GM23338 (cell line): Measurements from ENCODE around the gene NDST1. TPM values are rescaled to one million over a fixed set of nuclear protein-coding genes. Genes with fewer than 3 reads are reported as not detected.

Experiments used
- ATAC-seq: fragments of 200-7000 bp; cut with Tn5 transposase; 3 replicates; pipeline ENCODE4 v1.9.1; 2020
- DNase-seq: peaks from one replicate; pipeline ENCODE4 v3.0.0-alpha.2; 2015; ENCODE audit warnings: low spot score
- H2AFZ ChIP-seq: fragments of 200-600 bp; sonication (generic); 2 replicates; pipeline ENCODE4 v1.8.0; 2016; ENCODE audit warnings: antibody characterized with exemption, mild to moderate bottlenecking, moderate library complexity
- H3F3A ChIP-seq: fragments of 200-600 bp; sonication (generic); replicated peaks from 2 replicates; pipeline ENCODE4 v1.8.0; 2017; ENCODE audit warnings: antibody characterized with exemption, mixed run types, low read depth
- H3K27ac ChIP-seq: fragments of 200-600 bp; sonication (generic); 2 replicates; pipeline ENCODE4 v1.6.1; 2016; ENCODE audit warnings: low read depth
- H3K27me3 ChIP-seq: fragments of 200-600 bp; sonication (generic); 2 replicates; pipeline ENCODE4 v1.8.0; 2016; ENCODE audit warnings: mild to moderate bottlenecking, mixed run types, moderate library complexity; ENCODE audit not compliant: insufficient read depth
- H3K36me3 ChIP-seq: fragments of 200-600 bp; sonication (generic); 2 replicates; pipeline ENCODE4 v1.8.0; 2016; ENCODE audit warnings: mild to moderate bottlenecking; ENCODE audit not compliant: insufficient read depth
- H3K4me1 ChIP-seq: fragments of 200-600 bp; sonication (generic); 2 replicates; pipeline ENCODE4 v1.8.0; 2016; ENCODE audit warnings: mild to moderate bottlenecking, moderate library complexity; ENCODE audit not compliant: insufficient read depth
- H3K4me2 ChIP-seq: fragments of 200-600 bp; sonication (generic); 2 replicates; pipeline ENCODE4 v1.7.1; 2017; ENCODE audit warnings: mixed run types
- H3K4me3 ChIP-seq: fragments of 200-600 bp; sonication (generic); 2 replicates; pipeline ENCODE4 v1.6.1; 2016; ENCODE audit warnings: mixed run types
- H3K79me2 ChIP-seq: fragments of 200-600 bp; sonication (generic); replicated peaks from 2 replicates; pipeline ENCODE4 v1.8.0; 2017; ENCODE audit warnings: mild to moderate bottlenecking; ENCODE audit not compliant: insufficient read depth
- H3K9me2 ChIP-seq: fragments of 200-600 bp; sonication (generic); 2 replicates; pipeline ENCODE4 v1.8.0; 2017; ENCODE audit not compliant: insufficient read depth
- H4K20me1 ChIP-seq: fragments of 200-600 bp; sonication (generic); replicated peaks from 2 replicates; pipeline ENCODE4 v1.8.0; 2017; ENCODE audit warnings: mild to moderate bottlenecking; ENCODE audit not compliant: insufficient read depth
- H3K27ac Mint-ChIP-seq: 2 replicates; pipeline ENCODE4 v1.8.0; 2020; ENCODE audit warnings: inconsistent platforms, mild to moderate bottlenecking, moderate library complexity, mixed read lengths
- H3K27me3 Mint-ChIP-seq: 3 replicates; pipeline ENCODE4 v1.8.0; 2022; ENCODE audit warnings: low read depth, mild to moderate bottlenecking, moderate library complexity, mixed read lengths, inconsistent platforms; ENCODE audit not compliant: insufficient read depth, poor library complexity
- H3K36me3 Mint-ChIP-seq: 3 replicates; pipeline ENCODE4 v1.8.0; 2021; ENCODE audit warnings: low read depth, mild to moderate bottlenecking, inconsistent platforms, moderate library complexity, mixed read lengths
- H3K4me1 Mint-ChIP-seq: 3 replicates; pipeline ENCODE4 v1.8.0; 2020; ENCODE audit warnings: mild to moderate bottlenecking, inconsistent platforms, mixed read lengths
- H3K4me3 Mint-ChIP-seq: 3 replicates; pipeline ENCODE4 v1.8.0; 2021; ENCODE audit warnings: moderate library complexity, mild to moderate bottlenecking, inconsistent platforms, mixed read lengths
- H3K9me3 Mint-ChIP-seq: 3 replicates; pipeline ENCODE4 v1.8.0; 2020; ENCODE audit warnings: moderate library complexity, mild to moderate bottlenecking, inconsistent platforms, mixed read lengths
- CREB1 ChIP-seq: fragments of 250-450 bp; sonication (Bioruptor Pico); IDR thresholded peaks from 2 replicates; pipeline ENCODE4 v1.5.0; 2020; ENCODE audit warnings: low read depth, mild to moderate bottlenecking, moderate library complexity
- EZH2 ChIP-seq: fragments of 200-600 bp; sonication (generic); IDR thresholded peaks from one replicate; pipeline ENCODE4 v1.8.0; 2017; ENCODE audit warnings: antibody characterized with exemption, mild to moderate bottlenecking, low read depth; ENCODE audit not compliant: unreplicated experiment
- EZH2phosphoT487 ChIP-seq: fragments of 200-600 bp; sonication (generic); IDR thresholded peaks from one replicate; pipeline ENCODE4 v1.8.1; 2018; ENCODE audit warnings: antibody characterized with exemption; ENCODE audit not compliant: unreplicated experiment
- JUNB ChIP-seq: IDR thresholded peaks from one replicate; pipeline ENCODE4 v1.6.1; 2016; ENCODE audit warnings: antibody characterized with exemption; ENCODE audit not compliant: unreplicated experiment
- NANOG ChIP-seq: IDR thresholded peaks from 2 replicates; pipeline ENCODE4 v1.6.1; 2016; ENCODE audit warnings: antibody characterized with exemption, borderline replicate concordance
- POLR2AphosphoS5 ChIP-seq: IDR thresholded peaks from 2 replicates; pipeline ENCODE4 v1.6.1; 2016; ENCODE audit warnings: antibody characterized with exemption, low read depth
- STAT1 ChIP-seq: IDR thresholded peaks from one replicate; pipeline ENCODE4 v1.6.1; 2016; ENCODE audit warnings: antibody characterized with exemption; ENCODE audit not compliant: unreplicated experiment
- ZNF331 ChIP-seq: fragments of 250-450 bp; sonication (Bioruptor Pico); IDR thresholded peaks from 2 replicates; pipeline ENCODE4 v1.5.0; 2020; ENCODE audit warnings: low read depth, mild to moderate bottlenecking, moderate library complexity
- polyA plus RNA-seq: library from polyadenylated mRNA; unstranded; fragments of >200 nt; fragmentation: Nextera tagmentation; extraction: Ambion mirVana; gene quantifications from 2 replicates; pipeline ENCODE4 v1.2.1, GENCODE V29; 2016
- total RNA-seq: library from RNA; depleted of rRNA; stranded (reverse); fragments of >200 nt; shearing (Covaris generic); gene quantifications from 2 replicates; pipeline ENCODE4 v1.2.3, GENCODE V29; 2014
- TF ChIP-seq, protein P1 (sequence below): IDR thresholded peaks from 2 replicates; pipeline ENCODE4 v1.6.1; 2016; ENCODE audit warnings: antibody characterized with exemption
- TF ChIP-seq, protein P2 (sequence below), 2 experiments: fragments of 200-600 bp in 1 of 2; sonication (generic) in 1 of 2; conservative IDR thresholded peaks; 2 replicates each; pipeline versions ENCODE4 v1.5.1 to v1.6.1; 2016 to 2017; ENCODE audit warnings: antibody characterized with exemption in 2 of 2, low read depth in 2 of 2, mild to moderate bottlenecking in 2 of 2, moderate library complexity in 1 of 2
- TF ChIP-seq, protein P3 (sequence below): IDR thresholded peaks from one replicate; pipeline ENCODE4 v1.6.1; 2018; ENCODE audit warnings: antibody characterized with exemption; ENCODE audit not compliant: unreplicated experiment

NDST1 gene
- total and polyA plus RNA-seq, 2 experiments from 2014 or later, result 7.3 to 85.0 TPM

DNA sequence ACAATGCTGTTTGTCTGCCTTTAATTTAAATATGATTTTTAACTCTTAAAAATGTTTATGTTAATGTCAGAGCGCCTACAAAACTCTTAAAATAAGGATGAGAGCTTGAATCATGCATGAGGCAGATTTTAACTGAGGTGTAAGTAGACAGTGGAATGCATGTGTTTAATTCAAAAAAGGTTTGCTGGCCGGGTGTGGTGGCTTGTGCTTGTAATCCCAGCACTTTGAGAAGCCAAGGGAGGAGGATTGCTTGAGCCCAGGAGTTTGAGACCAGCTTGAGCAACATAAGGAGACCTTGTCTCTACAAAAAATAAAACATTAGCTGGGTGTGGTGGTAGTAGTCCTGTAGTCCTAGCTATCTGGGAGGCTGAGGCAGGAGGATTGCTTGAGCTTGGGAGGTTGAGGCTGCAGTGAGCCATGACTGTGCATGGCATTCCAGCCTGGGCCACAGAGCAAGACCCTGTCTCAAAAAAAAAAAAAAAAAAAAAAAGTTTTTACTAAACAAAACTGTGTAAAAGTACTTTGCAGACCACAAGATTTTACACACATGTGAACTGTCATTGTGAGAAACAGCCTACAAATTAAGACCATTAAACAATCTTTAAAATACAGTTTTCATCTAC, 21.1 kb downstream of the NDST1 start:
- TF ChIP-seq NANOG, result no peak
- TF ChIP-seq ZNF331 (CRISPR knock-in tag), result no peak
- no peak for TF ChIP-seq JUNB
- TF ChIP-seq EZH2phosphoT487, result no peak
- TF ChIP-seq, protein P1, sequence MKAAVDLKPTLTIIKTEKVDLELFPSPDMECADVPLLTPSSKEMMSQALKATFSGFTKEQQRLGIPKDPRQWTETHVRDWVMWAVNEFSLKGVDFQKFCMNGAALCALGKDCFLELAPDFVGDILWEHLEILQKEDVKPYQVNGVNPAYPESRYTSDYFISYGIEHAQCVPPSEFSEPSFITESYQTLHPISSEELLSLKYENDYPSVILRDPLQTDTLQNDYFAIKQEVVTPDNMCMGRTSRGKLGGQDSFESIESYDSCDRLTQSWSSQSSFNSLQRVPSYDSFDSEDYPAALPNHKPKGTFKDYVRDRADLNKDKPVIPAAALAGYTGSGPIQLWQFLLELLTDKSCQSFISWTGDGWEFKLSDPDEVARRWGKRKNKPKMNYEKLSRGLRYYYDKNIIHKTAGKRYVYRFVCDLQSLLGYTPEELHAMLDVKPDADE, result no peak
- no peak for TF ChIP-seq EZH2
- TF ChIP-seq, protein P2, sequence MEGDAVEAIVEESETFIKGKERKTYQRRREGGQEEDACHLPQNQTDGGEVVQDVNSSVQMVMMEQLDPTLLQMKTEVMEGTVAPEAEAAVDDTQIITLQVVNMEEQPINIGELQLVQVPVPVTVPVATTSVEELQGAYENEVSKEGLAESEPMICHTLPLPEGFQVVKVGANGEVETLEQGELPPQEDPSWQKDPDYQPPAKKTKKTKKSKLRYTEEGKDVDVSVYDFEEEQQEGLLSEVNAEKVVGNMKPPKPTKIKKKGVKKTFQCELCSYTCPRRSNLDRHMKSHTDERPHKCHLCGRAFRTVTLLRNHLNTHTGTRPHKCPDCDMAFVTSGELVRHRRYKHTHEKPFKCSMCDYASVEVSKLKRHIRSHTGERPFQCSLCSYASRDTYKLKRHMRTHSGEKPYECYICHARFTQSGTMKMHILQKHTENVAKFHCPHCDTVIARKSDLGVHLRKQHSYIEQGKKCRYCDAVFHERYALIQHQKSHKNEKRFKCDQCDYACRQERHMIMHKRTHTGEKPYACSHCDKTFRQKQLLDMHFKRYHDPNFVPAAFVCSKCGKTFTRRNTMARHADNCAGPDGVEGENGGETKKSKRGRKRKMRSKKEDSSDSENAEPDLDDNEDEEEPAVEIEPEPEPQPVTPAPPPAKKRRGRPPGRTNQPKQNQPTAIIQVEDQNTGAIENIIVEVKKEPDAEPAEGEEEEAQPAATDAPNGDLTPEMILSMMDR (conservative IDR thresholded peaks at IDR 0.05; ENCODE audit: low read depth in 2 of 2), result no peak
- TF ChIP-seq STAT1, result no peak
- TF ChIP-seq POLR2AphosphoS5, result no peak
- TF ChIP-seq CREB1 (CRISPR knock-in tag), result no peak
- peaks cover 36% of the 10 kb centered on the region for H4K20me1 ChIP-seq
- no peak overlapping the region for H3K4me2 ChIP-seq
- H3F3A ChIP-seq, result peaks cover 11% of the 10 kb centered on the region; the same call in 1 of the 2 replicates
- H3K4me3 Mint-ChIP-seq, result no peak overlapping the region; the same call in 2 of the 3 replicates
- no peaks in the 10 kb centered on the region for H3K9me3 Mint-ChIP-seq
- ATAC-seq (no peak), DNase-seq (no peak)
- peaks cover 35% of the 10 kb centered on the region for H3K79me2 ChIP-seq
- no peak overlapping the region for H3K4me3 ChIP-seq
- H3K27ac ChIP-seq, result no peak overlapping the region
- peaks cover 34% of the 10 kb centered on the region for H3K4me1 ChIP-seq
- no peaks in the 10 kb centered on the region for H3K9me2 ChIP-seq
- H3K4me1 Mint-ChIP-seq, result peaks cover 39% of the 10 kb centered on the region
- peaks cover 28% of the 10 kb centered on the region for H3K36me3 Mint-ChIP-seq
- no peak overlapping the region for H2AFZ ChIP-seq
- H3K27ac Mint-ChIP-seq, result no peak overlapping the region
- no peaks in the 10 kb centered on the region for H3K27me3 ChIP-seq
- peaks cover 2% of the 10 kb centered on the region for H3K27me3 Mint-ChIP-seq
- H3K36me3 ChIP-seq, result peaks cover under 1% of the 10 kb centered on the region; the same call in 1 of the 2 replicates

DNA sequence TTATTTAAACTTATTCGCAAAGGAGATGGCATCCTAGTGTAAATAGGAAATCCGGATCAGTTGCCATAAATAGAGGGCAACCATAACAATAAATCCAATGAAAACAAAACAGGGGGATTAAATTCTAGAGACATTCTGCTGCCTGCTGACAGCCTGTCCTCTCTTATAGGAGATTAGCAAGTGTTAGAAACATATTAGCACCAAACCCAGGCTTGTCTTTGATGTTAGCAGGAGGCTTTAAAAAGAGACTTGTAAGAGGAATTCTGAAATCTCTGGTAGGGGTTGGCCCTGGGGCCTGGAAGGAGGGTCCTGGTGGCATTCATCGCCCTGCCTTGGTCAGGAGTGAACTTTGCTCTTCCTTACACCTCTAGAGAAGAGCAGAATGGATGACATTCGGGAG, 21.6 kb downstream of the NDST1 start:
- Mint-ChIP-seq H3K9me3 (no peaks in the 10 kb centered on the region), H3K4me3 (no peak overlapping the region; the same call in 2 of the 3 replicates), H3K36me3 (peaks cover 33% of the 10 kb centered on the region), H3K27me3 (peaks cover 2% of the 10 kb centered on the region), H3K4me1 (peaks cover 36% of the 10 kb centered on the region), H3K27ac (no peak overlapping the region)
- H3K4me2 ChIP-seq, result no peak overlapping the region
- no peak overlapping the region for H3K4me3 ChIP-seq
- no peaks in the 10 kb centered on the region for H3K9me2 ChIP-seq
- H3K36me3 ChIP-seq, result peaks cover 4% of the 10 kb centered on the region; the same call in 1 of the 2 replicates
- no peak for TF ChIP-seq EZH2phosphoT487
- TF ChIP-seq, protein P2 (conservative IDR thresholded peaks at IDR 0.05; ENCODE audit: low read depth in 2 of 2), result no peak
- TF ChIP-seq, protein P3, sequence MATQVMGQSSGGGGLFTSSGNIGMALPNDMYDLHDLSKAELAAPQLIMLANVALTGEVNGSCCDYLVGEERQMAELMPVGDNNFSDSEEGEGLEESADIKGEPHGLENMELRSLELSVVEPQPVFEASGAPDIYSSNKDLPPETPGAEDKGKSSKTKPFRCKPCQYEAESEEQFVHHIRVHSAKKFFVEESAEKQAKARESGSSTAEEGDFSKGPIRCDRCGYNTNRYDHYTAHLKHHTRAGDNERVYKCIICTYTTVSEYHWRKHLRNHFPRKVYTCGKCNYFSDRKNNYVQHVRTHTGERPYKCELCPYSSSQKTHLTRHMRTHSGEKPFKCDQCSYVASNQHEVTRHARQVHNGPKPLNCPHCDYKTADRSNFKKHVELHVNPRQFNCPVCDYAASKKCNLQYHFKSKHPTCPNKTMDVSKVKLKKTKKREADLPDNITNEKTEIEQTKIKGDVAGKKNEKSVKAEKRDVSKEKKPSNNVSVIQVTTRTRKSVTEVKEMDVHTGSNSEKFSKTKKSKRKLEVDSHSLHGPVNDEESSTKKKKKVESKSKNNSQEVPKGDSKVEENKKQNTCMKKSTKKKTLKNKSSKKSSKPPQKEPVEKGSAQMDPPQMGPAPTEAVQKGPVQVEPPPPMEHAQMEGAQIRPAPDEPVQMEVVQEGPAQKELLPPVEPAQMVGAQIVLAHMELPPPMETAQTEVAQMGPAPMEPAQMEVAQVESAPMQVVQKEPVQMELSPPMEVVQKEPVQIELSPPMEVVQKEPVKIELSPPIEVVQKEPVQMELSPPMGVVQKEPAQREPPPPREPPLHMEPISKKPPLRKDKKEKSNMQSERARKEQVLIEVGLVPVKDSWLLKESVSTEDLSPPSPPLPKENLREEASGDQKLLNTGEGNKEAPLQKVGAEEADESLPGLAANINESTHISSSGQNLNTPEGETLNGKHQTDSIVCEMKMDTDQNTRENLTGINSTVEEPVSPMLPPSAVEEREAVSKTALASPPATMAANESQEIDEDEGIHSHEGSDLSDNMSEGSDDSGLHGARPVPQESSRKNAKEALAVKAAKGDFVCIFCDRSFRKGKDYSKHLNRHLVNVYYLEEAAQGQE, result no peak
- TF ChIP-seq ZNF331 (CRISPR knock-in tag), result no peak
- no peak overlapping the region for H3K27ac ChIP-seq
- ATAC-seq (peak; percentile 8; the same call in 2 of the 3 replicates), DNase-seq (no peak)
- peaks cover 28% of the 10 kb centered on the region for H3K4me1 ChIP-seq
- H3K27me3 ChIP-seq, result no peaks in the 10 kb centered on the region
- peaks cover 36% of the 10 kb centered on the region for H4K20me1 ChIP-seq
- H2AFZ ChIP-seq, result no peak overlapping the region
- H3F3A ChIP-seq, result peaks cover 11% of the 10 kb centered on the region; the same call in 1 of the 2 replicates
- H3K79me2 ChIP-seq, result peaks cover 30% of the 10 kb centered on the region
